IPS-15b (cell line): ENCODE results near the gene LARP1.
"Not testable (repeated sequence)": the region's sequence is repeated elsewhere in the genome, so short reads cannot be mapped to it uniquely, and the experiment has no call there.

ENCODE experiments used
- H3K27me3 ChIP-seq: one replicate; pipeline ENCODE4 v1.6.1; 2013; ENCODE audit warnings: low read length; ENCODE audit not compliant: control insufficient read depth, insufficient read depth
- H3K36me3 ChIP-seq: one replicate; pipeline ENCODE4 v1.6.1; 2013; ENCODE audit warnings: low read length; ENCODE audit not compliant: control insufficient read depth, insufficient read depth
- H3K4me1 ChIP-seq: one replicate; pipeline ENCODE4 v1.6.1; 2013; ENCODE audit warnings: mild to moderate bottlenecking, low read length; ENCODE audit not compliant: control insufficient read depth, insufficient read depth
- H3K4me3 ChIP-seq: one replicate; pipeline ENCODE4 v1.5.1; 2013; ENCODE audit warnings: low read depth, low read length
- H3K9ac ChIP-seq: one replicate; pipeline ENCODE4 v1.6.1; 2013; ENCODE audit warnings: low read depth, mild to moderate bottlenecking, low read length
- H3K9me3 ChIP-seq: one replicate; pipeline ENCODE4 v1.6.1; 2013; ENCODE audit warnings: mild to moderate bottlenecking, low read length; ENCODE audit not compliant: control insufficient read depth, insufficient read depth

The LARP1 gene

DNA sequence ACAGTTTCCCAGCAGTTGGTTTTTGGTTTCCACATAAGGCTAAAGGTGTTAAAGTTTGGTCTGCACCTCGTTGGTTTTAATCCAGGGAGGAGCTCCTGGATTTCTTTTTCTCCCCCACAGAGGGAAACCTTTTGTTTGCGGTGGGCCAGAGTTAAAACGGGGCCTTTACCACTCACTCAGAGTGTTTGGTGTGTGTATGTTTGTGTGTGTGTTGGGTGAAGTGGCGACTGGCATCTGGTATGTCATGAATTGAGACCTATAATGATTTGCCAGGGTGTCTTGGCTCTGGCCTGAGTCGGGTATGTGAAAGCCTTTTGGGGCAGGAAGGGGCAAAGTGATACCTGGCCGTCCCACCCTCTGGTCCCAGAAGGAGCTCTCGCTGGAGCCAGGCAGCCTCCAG is 64.4 kb downstream of the LARP1 start:
- H3K4me3 ChIP-seq: no peak overlapping the region
- no peak overlapping the region for H3K9ac ChIP-seq
- H3K36me3 ChIP-seq: peaks cover 38% of the 10 kb centered on the region
- H3K4me1 ChIP-seq: no peaks in the 10 kb centered on the region
- H3K27me3 ChIP-seq: no peaks in the 10 kb centered on the region
- H3K9me3 ChIP-seq: no peaks in the 10 kb centered on the region

DNA sequence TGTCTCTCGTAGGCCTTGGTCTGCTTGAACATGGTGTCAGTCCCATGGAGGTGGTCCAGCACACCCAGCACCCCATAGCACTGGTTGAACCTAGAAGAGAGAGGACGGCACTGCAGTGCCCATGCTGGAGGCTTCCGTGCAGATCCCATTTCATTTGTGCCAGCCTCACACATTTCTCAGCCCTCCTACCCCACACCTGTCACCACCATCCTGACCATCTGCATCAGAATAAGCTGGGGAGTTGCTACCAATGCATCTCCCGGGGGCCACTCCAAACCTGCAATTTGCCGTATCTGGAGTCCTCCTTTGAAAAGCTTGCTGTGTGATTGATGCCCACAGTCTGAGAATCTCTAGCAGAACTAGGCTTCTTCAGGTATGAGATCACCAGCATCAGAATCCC is 65.2 kb downstream of the LARP1 start:
- Histone ChIP-seq H3K9me3 (no peaks in the 10 kb centered on the region), H3K36me3 (peaks cover 32% of the 10 kb centered on the region), H3K4me1 (no peaks in the 10 kb centered on the region), H3K27me3 (no peaks in the 10 kb centered on the region), H3K4me3 (no peak overlapping the region), H3K9ac (no peak overlapping the region)

DNA sequence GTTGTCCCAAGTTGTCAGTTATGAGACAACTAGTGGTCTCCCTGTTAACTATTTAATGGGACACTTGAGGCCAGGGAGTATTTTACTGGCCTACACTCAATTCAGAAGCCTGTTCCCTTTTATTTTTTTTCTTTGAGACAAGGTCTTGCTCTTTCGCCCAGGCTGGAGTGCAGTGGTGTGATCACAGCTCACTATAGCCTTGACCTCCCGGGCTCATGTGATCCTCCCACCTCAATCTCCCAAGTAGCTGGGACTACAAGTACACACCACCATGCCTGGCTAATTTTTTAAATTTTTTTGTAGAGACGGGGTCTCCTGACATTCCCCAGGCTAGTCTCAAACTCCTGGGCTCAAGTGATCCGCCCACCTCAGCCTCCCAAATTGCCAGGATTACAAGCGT is 67.7 kb downstream of the LARP1 start:
- H3K4me3 ChIP-seq, H3K9me3 ChIP-seq, H3K9ac ChIP-seq, H3K27me3 ChIP-seq, H3K4me1 ChIP-seq: not testable (repeated sequence)
- H3K36me3 ChIP-seq: peaks cover 20% of the 10 kb centered on the region

DNA sequence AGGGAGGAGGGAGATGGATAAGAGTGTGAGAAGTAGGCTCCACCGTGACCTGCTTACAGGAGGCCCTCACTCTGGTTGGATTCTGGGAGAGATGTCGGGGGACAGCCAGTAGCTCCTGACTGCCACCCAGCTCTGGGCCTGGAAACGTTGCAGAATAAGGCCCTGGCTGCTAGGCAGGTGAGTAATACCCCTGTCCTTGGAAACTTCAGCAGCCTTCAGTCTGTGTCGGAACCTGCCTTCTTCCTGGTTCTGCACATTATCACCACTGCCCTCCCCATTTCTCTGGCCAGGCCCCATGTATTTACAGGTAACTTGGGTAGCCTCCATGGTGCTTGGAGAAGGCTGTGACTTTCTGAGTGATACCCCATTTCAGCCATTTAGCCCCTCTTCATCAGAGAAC is 68.4 kb downstream of the LARP1 start:
- peaks cover 17% of the 10 kb centered on the region for H3K36me3 ChIP-seq
- no peaks in the 10 kb centered on the region for H3K9me3 ChIP-seq
- H3K27me3 ChIP-seq: no peaks in the 10 kb centered on the region
- H3K4me1 ChIP-seq: no peaks in the 10 kb centered on the region
- H3K4me3 ChIP-seq: no peak overlapping the region
- H3K9ac ChIP-seq: no peak overlapping the region

DNA sequence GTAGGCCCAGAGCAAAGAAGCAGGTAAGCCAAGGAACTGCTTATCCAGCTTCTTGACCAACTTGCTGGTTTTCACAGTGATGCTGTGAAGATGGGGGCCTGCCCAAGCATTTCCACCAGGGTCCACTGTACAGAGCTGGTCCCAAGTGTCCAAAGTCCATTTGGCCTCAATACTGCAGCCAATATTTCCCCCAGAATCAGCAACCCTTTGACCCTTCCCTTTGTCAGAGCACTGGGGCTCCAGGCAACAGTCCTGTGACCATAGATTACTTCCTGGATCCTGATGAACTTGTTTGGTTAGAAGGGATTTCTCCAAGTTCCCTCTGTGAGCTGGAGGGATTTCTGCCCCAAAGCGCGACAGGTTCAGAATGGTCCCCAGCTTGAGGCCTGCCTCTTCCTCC is 68.9 kb downstream of the LARP1 start:
- H3K9ac ChIP-seq: no peak overlapping the region
- no peaks in the 10 kb centered on the region for H3K9me3 ChIP-seq
- no peaks in the 10 kb centered on the region for H3K27me3 ChIP-seq
- H3K36me3 ChIP-seq: peaks cover 17% of the 10 kb centered on the region
- no peak overlapping the region for H3K4me3 ChIP-seq
- no peaks in the 10 kb centered on the region for H3K4me1 ChIP-seq

DNA sequence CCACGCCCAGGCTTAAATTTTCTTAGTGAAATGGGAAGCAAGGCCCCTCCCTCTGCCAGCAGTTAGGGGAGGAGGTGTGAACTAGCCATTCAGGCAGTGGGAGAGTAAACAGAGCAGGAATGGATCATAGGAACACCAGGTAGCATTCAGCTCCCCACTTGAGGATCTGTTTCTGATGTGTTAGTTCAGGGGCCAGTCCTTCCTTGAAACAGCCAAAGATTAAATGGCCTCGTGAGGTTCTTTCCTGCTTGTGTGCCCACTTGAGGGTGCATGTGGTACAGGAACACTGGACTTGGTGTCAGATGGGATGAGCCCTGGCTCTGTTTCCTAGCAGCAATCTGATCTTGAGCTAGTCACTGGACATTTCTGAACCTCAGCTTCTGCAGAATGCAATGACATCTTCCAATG is 74.0 kb downstream of the LARP1 start:
- H3K9ac ChIP-seq: no peak overlapping the region
- no peaks in the 10 kb centered on the region for H3K27me3 ChIP-seq
- no peak overlapping the region for H3K4me3 ChIP-seq
- H3K4me1 ChIP-seq: no peaks in the 10 kb centered on the region
- no peaks in the 10 kb centered on the region for H3K9me3 ChIP-seq
- H3K36me3 ChIP-seq: peaks cover 2% of the 10 kb centered on the region

DNA sequence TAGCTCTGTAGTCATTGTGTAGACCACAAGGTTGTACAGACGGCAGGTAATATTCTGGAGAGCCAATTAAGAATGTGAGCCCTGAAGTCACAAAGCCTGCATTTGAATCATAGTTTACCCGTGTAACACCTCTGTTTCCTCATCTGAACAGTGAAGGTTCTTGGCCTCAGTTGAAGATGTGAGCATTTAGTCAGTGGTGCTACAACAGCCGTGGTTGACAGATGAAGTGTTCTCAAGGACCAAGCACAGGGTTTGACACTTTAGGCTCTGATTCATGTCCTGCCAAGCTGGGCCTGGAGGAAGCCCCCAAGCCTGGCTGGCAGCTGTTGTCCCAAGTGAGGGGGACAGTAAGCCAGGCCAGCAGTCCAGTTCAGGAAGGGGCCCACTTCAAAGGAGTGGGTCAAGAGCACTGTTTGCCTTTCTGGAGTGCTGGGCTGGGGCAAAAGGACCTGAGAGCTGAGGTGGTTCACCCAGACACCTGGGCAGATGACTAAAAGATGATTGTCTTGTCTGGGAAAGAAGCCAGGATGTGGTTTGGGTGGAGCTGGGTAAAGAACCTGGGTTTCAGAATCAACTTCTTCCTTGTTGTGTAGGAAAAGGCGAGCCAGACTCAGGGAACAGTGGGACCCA is 74.5 kb downstream of the LARP1 start:
- Histone ChIP-seq H3K4me3 (no peak overlapping the region), H3K9me3 (no peaks in the 10 kb centered on the region), H3K4me1 (peaks cover under 1% of the 10 kb centered on the region), H3K36me3 (no peaks in the 10 kb centered on the region), H3K9ac (no peak overlapping the region), H3K27me3 (no peaks in the 10 kb centered on the region)

DNA sequence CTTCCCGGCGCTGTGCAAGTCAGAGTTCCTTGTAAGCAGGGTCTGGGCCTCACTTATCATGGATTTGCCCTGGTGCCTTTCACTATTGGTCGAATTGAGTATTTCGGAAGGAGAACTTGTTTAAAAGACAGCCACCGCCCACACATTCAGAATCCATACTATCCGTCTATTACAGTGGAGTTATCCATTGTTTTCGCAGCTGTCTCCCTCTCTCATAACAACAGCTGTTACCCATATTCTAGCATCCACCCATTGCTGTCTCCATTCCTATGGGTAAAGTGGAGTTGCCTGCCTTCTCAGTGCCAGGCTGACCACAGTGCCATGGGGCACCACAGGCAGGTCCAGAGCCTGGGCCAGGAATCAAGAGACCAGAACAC is 75.0 kb downstream of the LARP1 start:
- H3K4me1 ChIP-seq: peaks cover 4% of the 10 kb centered on the region
- H3K36me3 ChIP-seq: no peaks in the 10 kb centered on the region
- H3K27me3 ChIP-seq: no peaks in the 10 kb centered on the region
- H3K4me3 ChIP-seq: no peak overlapping the region
- H3K9me3 ChIP-seq: no peaks in the 10 kb centered on the region
- no peak overlapping the region for H3K9ac ChIP-seq

DNA sequence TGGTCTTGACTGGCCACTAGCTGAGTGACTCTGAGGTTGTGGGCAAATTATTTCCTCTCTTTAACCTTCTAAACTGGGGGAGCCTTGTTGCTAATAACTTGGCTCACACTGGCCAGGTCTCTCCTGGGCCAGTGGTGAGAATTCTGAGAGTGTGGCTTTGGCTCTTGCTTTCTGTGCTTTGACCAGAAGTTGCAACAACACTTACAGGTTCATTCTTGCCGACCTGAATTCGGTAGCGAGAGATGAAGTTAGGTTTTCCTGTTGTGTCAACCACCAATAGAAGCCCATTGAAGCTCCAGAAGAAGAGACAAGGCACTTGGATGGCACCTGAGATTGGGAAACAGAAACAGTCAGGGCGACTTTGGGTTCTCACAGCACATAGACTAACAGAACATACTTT is 75.4 kb downstream of the LARP1 start:
- Histone ChIP-seq H3K4me3 (no peak overlapping the region), H3K9me3 (no peaks in the 10 kb centered on the region), H3K9ac (no peak overlapping the region), H3K4me1 (peaks cover 4% of the 10 kb centered on the region), H3K36me3 (no peaks in the 10 kb centered on the region), H3K27me3 (no peaks in the 10 kb centered on the region)

DNA sequence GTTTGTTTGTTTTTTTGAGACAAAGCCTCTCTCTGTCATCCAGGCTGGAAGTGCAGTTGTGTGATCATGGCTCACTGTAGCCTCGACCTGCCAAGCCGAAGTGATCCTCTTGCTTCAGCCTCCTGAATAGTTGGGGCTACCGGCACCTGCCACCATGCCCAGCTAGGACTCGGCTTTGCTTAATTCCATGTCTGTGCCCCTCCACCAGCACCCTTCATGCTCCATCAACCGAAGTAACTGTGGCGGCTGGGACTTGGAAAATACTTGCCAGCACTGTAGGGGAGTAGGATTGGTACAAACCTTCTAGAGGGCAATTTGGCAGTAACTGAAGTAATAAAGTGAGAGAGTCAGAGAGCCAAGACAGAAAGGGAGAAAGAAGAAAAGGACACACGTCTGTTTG is 76.3 kb downstream of the LARP1 start:
- Histone ChIP-seq H3K36me3 (no peaks in the 10 kb centered on the region), H3K4me3 (no peak overlapping the region), H3K9ac (no peak overlapping the region), H3K27me3 (no peaks in the 10 kb centered on the region), H3K4me1 (peaks cover 4% of the 10 kb centered on the region), H3K9me3 (no peaks in the 10 kb centered on the region)

DNA sequence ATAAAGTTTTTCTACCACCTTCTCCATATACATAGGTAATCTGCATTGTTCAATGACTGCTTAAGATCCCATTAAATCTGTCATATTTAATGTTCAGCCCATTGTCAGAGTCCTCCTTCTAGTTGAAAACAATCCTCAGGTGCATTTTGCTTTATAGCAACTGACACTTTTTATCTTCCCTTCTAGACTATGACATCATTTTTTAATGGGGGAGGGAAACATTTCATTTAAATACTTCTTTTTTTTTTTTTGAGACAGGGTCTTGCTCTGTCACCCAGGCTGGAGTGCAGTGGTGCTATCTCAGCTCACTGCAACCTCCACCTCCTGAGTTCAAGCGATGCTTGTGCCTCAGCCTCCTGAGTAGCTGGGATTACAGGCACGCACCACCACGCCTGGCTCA is 77.6 kb downstream of the LARP1 start:
- H3K4me3 ChIP-seq, H3K4me1 ChIP-seq, H3K9me3 ChIP-seq, H3K36me3 ChIP-seq, H3K9ac ChIP-seq, H3K27me3 ChIP-seq: not testable (repeated sequence)

DNA sequence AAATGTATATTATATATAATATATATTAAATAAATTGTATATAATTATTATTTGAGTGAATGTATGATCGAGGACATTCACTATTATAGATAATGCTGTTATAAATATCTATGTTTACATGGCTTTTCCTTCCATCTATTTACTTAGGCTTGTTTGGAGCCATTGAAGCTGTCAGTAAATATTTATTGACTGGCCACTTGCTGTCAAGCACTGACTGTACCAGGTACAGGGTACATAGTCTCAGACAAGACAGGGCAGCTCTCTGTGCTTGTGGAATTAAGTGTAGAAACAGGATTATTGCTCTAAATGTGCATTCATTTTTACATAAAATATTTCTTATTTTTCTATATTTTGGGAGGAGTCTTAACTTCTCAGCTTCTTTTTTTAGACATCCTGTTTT is 78.9 kb downstream of the LARP1 start:
- no peaks in the 10 kb centered on the region for H3K9me3 ChIP-seq
- peaks cover 3% of the 10 kb centered on the region for H3K36me3 ChIP-seq

DNA sequence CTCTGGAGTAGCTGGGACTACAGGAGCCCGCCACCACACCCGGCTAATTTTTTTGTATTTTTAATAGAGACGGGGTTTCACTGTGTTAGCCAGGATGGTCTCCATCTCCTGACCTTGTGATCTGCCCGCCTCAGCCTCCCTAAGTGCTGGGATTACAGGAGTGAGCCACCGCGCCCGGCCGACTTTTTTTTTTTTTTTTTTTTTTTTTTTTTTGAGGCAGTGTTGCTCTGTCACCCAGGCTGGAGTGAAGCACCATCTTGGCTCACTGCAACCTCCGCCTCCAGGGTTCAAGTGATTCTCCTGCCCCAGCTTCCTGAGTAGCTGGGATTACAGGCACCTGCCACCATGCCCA is 80.5 kb downstream of the LARP1 start:
- H3K9ac ChIP-seq, H3K9me3 ChIP-seq, H3K36me3 ChIP-seq, H3K4me1 ChIP-seq, H3K27me3 ChIP-seq, H3K4me3 ChIP-seq: not testable (repeated sequence)

More for the DNA sequence above, 78.9 kb downstream of the LARP1 start:
- peaks cover 4% of the 10 kb centered on the region for H3K4me1 ChIP-seq
- no peak overlapping the region for H3K9ac ChIP-seq
- H3K4me3 ChIP-seq: no peak overlapping the region
- H3K27me3 ChIP-seq: no peaks in the 10 kb centered on the region
